ENCODE data around the gene KRT80.

DNA sequence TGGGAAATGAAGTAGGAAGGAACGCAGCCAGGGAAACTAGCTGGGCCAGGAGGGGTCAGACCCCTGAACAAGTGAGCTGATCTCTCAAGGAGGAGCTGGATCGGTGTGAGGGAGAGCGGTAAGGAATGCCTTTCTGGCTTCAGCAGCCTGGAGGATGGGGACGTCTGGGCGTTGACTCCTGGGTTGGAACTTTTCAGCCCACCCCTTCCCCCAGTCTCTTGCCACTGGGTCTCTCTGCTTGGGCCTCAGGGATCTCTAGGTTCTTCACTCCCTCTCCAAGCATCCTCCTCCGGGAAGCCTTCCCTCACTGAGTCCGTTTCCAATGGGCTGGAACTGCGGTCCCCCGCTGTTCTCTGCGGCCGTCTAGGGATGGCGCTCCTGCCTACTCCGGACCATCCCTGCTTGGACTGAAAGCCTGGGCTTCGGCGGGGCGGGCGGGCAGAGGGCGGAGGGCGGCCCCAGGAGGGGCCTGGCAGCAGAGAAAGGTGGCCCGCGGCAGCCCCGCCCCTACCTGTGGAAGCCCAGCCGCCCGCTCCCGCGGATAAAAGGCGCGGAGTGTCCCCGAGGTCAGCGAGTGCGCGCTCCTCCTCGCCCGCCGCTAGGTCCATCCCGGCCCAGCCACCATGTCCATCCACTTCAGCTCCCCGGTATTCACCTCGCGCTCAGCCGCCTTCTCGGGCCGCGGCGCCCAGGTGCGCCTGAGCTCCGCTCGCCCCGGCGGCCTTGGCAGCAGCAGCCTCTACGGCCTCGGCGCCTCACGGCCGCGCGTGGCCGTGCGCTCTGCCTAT lies 41.1 kb upstream of the KRT80 start, which contains the start of gene KRT7:
- TF ChIP-seq, protein P1, sequence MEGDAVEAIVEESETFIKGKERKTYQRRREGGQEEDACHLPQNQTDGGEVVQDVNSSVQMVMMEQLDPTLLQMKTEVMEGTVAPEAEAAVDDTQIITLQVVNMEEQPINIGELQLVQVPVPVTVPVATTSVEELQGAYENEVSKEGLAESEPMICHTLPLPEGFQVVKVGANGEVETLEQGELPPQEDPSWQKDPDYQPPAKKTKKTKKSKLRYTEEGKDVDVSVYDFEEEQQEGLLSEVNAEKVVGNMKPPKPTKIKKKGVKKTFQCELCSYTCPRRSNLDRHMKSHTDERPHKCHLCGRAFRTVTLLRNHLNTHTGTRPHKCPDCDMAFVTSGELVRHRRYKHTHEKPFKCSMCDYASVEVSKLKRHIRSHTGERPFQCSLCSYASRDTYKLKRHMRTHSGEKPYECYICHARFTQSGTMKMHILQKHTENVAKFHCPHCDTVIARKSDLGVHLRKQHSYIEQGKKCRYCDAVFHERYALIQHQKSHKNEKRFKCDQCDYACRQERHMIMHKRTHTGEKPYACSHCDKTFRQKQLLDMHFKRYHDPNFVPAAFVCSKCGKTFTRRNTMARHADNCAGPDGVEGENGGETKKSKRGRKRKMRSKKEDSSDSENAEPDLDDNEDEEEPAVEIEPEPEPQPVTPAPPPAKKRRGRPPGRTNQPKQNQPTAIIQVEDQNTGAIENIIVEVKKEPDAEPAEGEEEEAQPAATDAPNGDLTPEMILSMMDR (IDR thresholded peaks at IDR 0.05), result peak in 3 of 6 experiments; percentile 26 to 50 (median 42)
- TF ChIP-seq POLR2A (IDR thresholded peaks at IDR 0.05), result peak; percentile 96 to 98
